IPS DF 6.9 (cell line): Measurements from ENCODE around the gene MAP3K2.

Experiments
- DNase-seq: peaks from one replicate; pipeline ENCODE4 v3.0.0-alpha.2; 2013; ENCODE audit warnings: low read depth, low spot score
- H3K27ac ChIP-seq: one replicate; pipeline ENCODE4 v1.5.1; 2013; ENCODE audit warnings: low read length, control low read depth
- H3K27me3 ChIP-seq: 2 replicates; pipeline ENCODE4 v1.6.1; 2013; ENCODE audit warnings: mild to moderate bottlenecking, low read length; ENCODE audit not compliant: control insufficient read depth, insufficient read depth
- H3K36me3 ChIP-seq: 2 replicates; pipeline ENCODE4 v1.6.1; 2013; ENCODE audit warnings: low read length; ENCODE audit not compliant: control insufficient read depth, insufficient read depth
- H3K4me1 ChIP-seq: 2 replicates; pipeline ENCODE4 v1.6.1; 2013; ENCODE audit warnings: low read length; ENCODE audit not compliant: control insufficient read depth, insufficient read depth
- H3K4me3 ChIP-seq: 2 replicates; pipeline ENCODE4 v1.5.1; 2013; ENCODE audit warnings: mild to moderate bottlenecking, low read length
- H3K9me3 ChIP-seq: 2 replicates; pipeline ENCODE4 v1.6.1; 2013; ENCODE audit warnings: low read length, inconsistent platforms; ENCODE audit not compliant: control insufficient read depth, insufficient read depth
- WGBS: extraction: QIAGEN DNeasy Blood & Tissue Kit; methylation state at CpG from one replicate; pipeline ENCODE4 v1.1.7; 2013; ENCODE audit warnings: mixed read lengths, missing lambda C conversion rate; ENCODE audit not compliant: insufficient read length, insufficient coverage; 5-methylcytosine and 5-hydroxymethylcytosine counted together

Gene MAP3K2

DNA sequence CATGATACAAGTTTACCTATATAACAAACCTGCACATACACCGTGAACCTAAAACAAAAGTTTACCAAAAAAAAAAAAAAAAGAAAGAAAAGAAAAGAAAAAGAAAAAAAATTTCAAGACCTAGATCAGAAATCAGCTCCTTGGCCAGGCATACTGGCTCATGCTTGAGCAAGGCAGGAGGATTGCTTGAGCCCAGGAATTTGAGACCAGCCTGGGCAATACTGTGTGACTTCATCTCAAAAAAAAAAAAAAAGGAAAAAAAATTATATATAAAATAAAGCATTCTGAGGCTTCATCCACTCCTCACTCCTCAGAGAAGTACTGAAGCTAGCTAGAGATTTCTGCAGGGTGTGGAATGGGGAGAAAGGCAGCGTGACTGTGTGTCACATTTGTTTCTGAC is 18.7 kb upstream of the MAP3K2 start:
- WGBS, result no CpG with 5 or more reads among the region's 2 CpGs
- Histone ChIP-seq H3K4me3 (no peak overlapping the region), H3K9me3 (no peaks in the 10 kb centered on the region), H3K4me1 (0 out of 2 replicates have a peak, but pooled peaks cover 1% of the 10 kb centered on the region), H3K36me3 (no peaks in the 10 kb centered on the region), H3K27ac (no peak overlapping the region), H3K27me3 (no peaks in the 10 kb centered on the region)
- DNase-seq, result no peak

GRCh38 chr2:127405255-127405610 is 17.5 kb upstream of the MAP3K2 start:
- Histone ChIP-seq H3K9me3 (no peaks in the 10 kb centered on the region), H3K27ac (no peak overlapping the region), H3K27me3 (no peaks in the 10 kb centered on the region), H3K4me1 (peaks cover 4% of the 10 kb centered on the region; the same call in 1 of the 2 replicates), H3K4me3 (no peak overlapping the region), H3K36me3 (no peaks in the 10 kb centered on the region)
- DNase-seq, result no peak
- WGBS, result no CpG with 5 or more reads among the region's 3 CpGs

GRCh38 chr2:127404466-127405254 is 16.9 kb upstream of the MAP3K2 start:
- H3K4me3 ChIP-seq, result no peak overlapping the region
- WGBS, result no CpG with 5 or more reads among the region's 7 CpGs
- peaks cover 4% of the 10 kb centered on the region; the same call in 1 of the 2 replicates for H3K4me1 ChIP-seq
- H3K27ac ChIP-seq, result no peak overlapping the region
- H3K27me3 ChIP-seq, result no peaks in the 10 kb centered on the region
- no peak for DNase-seq
- H3K9me3 ChIP-seq, result no peaks in the 10 kb centered on the region
- no peaks in the 10 kb centered on the region for H3K36me3 ChIP-seq

DNA sequence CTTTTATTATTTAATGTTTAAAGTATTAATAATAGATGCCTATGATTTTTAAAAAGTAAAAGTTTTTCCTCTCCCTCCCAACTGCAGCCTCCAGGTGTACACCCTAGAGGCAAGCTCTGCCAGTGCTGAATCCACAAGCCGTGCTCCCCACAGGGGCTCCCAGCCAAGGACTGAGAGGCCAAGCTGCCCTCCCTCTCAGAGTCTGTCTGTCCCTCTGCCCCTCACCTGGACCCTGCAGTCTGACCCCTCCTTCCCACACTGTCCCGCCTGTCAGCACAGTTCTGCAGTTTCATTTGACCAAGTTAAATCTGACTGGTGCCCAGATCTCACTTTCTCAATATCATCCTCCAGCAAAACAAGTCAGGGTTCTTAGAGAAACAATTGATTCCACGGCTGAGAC is 15.7 kb upstream of the MAP3K2 start:
- no CpG with 5 or more reads among the region's 3 CpGs for WGBS
- H3K27me3 ChIP-seq, result no peaks in the 10 kb centered on the region
- H3K4me1 ChIP-seq, result peaks cover 4% of the 10 kb centered on the region; the same call in 1 of the 2 replicates
- no peaks in the 10 kb centered on the region for H3K36me3 ChIP-seq
- DNase-seq, result no peak
- H3K4me3 ChIP-seq, result no peak overlapping the region
- no peaks in the 10 kb centered on the region for H3K9me3 ChIP-seq
- H3K27ac ChIP-seq, result no peak overlapping the region

GRCh38 chr2:127401757-127402695 is 14.3 kb upstream of the MAP3K2 start:
- Histone ChIP-seq H3K4me1 (peaks cover 3% of the 10 kb centered on the region; the same call in 1 of the 2 replicates), H3K27me3 (no peaks in the 10 kb centered on the region), H3K4me3 (no peak overlapping the region), H3K9me3 (no peaks in the 10 kb centered on the region), H3K36me3 (no peaks in the 10 kb centered on the region), H3K27ac (no peak overlapping the region)
- DNase-seq, result no peak
- WGBS, result no CpG with 5 or more reads among the region's 11 CpGs

DNA sequence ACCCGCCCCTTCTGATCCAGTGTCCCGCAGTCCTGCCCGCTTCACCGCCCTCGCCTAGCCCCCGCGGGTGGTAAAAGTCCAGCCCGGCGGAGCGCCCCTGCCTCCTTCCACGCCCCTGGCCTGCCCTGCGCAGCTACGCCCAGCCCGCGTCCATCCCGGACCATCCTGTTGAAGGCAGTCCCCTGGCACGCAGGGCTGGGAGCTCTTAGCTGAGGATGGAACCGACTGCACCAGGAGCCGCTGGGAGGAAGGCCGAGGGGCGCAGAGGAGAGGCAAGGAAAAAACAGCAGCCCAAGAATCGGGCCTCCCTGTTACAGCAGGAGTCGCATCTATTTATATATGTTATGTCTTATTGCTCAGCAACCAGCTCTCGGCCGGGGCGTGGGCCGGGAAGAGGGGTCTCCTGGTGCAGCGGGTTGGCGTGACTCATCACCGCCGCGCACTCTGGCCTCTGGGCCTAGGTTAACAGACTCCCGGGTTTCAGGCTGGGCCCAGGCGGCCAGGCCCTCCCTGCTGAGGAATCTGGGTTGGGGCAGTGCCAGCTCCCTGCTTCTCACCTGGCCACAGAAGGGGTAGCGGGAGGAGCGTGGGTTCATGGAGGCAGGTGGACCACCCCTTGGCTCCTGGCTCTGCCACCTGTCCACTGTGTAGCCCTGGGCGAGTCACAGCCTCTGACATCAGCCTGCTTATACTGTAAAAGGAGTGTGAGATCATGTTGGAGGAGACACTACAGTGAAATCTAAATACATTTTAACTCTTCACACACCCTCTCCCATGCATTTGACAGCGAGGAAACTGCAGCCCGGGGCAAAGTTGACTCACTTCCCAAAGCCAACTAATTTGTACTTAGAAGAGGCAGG is 13.4 kb upstream of the MAP3K2 start:
- WGBS, result no CpG with 5 or more reads among the region's 39 CpGs
- Histone ChIP-seq H3K27ac (no peak overlapping the region), H3K4me3 (no peak overlapping the region), H3K9me3 (no peaks in the 10 kb centered on the region), H3K27me3 (no peaks in the 10 kb centered on the region), H3K4me1 (peaks cover 3% of the 10 kb centered on the region; the same call in 1 of the 2 replicates), H3K36me3 (no peaks in the 10 kb centered on the region)
- DNase-seq, result no peak

DNA sequence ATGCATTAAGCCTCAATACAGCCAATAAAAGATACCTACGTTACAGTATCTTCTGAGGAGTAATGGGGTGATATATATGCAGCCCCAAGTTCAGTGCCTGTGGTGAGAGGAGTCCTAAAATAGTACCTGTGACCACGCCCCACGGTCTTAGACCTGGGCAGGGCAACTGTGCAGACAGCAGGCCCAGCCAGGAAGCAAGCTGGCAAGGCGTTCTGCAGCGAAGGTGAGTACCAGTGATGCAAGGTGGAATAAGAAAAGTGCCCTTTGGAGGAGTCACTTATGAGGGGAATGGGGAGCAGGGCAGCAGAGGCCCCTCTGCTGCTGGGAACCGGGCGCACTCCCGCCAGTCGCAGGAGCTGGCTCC is 12.7 kb upstream of the MAP3K2 start:
- WGBS, result no CpG with 5 or more reads among the region's 9 CpGs

GRCh38 chr2:127398239-127398590 is 10.4 kb upstream of the MAP3K2 start:
- H3K27me3 ChIP-seq, result no peaks in the 10 kb centered on the region
- no peaks in the 10 kb centered on the region for H3K36me3 ChIP-seq
- peaks cover 1% of the 10 kb centered on the region; the same call in 1 of the 2 replicates for H3K9me3 ChIP-seq
- peaks cover 3% of the 10 kb centered on the region; the same call in 1 of the 2 replicates for H3K4me1 ChIP-seq
- DNase-seq, result no peak
- no peak overlapping the region for H3K27ac ChIP-seq
- no peak overlapping the region for H3K4me3 ChIP-seq
- no CpG with 5 or more reads among the region's 4 CpGs for whole genome bisulfite sequencing

More for the DNA sequence above, 12.7 kb upstream of the MAP3K2 start:
- Histone ChIP-seq H3K27me3 (no peaks in the 10 kb centered on the region), H3K9me3 (no peaks in the 10 kb centered on the region), H3K27ac (no peak overlapping the region), H3K4me1 (peaks cover 3% of the 10 kb centered on the region; the same call in 1 of the 2 replicates), H3K36me3 (no peaks in the 10 kb centered on the region), H3K4me3 (no peak overlapping the region)
- DNase-seq, result no peak

- DNase-seq, result no peak
- Histone ChIP-seq H3K4me1 (peaks cover 3% of the 10 kb centered on the region; the same call in 1 of the 2 replicates), H3K27me3 (no peaks in the 10 kb centered on the region), H3K4me3 (no peak overlapping the region), H3K27ac (no peak overlapping the region), H3K9me3 (peaks cover 1% of the 10 kb centered on the region; the same call in 1 of the 2 replicates), H3K36me3 (no peaks in the 10 kb centered on the region)
- WGBS, result no CpG with 5 or more reads among the region's 9 CpGs
These were observed 9.9 kb upstream of the MAP3K2 start for GRCh38 chr2:127397568-127398238.
